ENCODE results near the gene SEMA4F.

GRCh38 chr2:74645344-74645743 lies 8.7 kb upstream of the SEMA4F start:
- TF ChIP-seq GATA3 (IDR thresholded peaks at IDR 0.05; ENCODE audit: low read depth, low read length) (no peak), GATA2 (IDR thresholded peaks at IDR 0.05; ENCODE audit: low read depth, low read length) (no peak)
